Mucosa of descending colon (tissue), 3 donors: ENCODE data around the gene ADPRHL1. TPM values are rescaled to one million over a fixed set of nuclear protein-coding genes. Genes with fewer than 3 reads are reported as not detected.

Experiments
- ATAC-seq: fragments of 200-7000 bp; cut with Tn5 transposase; one replicate; pipeline ENCODE4 v1.9.1; 2020; ENCODE audit warnings: mild to moderate bottlenecking, moderate library complexity
- DNase-seq, 3 donors: peaks; one replicate each; pipeline ENCODE4 v3.0.0-alpha.2; 2020
- H3K36me3 ChIP-seq: fragments of 200-600 bp; one replicate; pipeline ENCODE4 v1.8.0; 2021; ENCODE audit warnings: low read depth, mild to moderate bottlenecking
- H3K4me1 ChIP-seq: fragments of 200-600 bp; one replicate; pipeline ENCODE4 v1.8.0; 2021; ENCODE audit warnings: low read depth, mild to moderate bottlenecking
- H3K4me3 ChIP-seq: fragments of 200-600 bp; one replicate; pipeline ENCODE4 v1.8.0; 2021; ENCODE audit warnings: mild to moderate bottlenecking
- H3K9me3 ChIP-seq: fragments of 200-600 bp; one replicate; pipeline ENCODE4 v1.8.0; 2021; ENCODE audit warnings: mild to moderate bottlenecking
- intact Hi-C, 2 donors: fragments of 100-400 bp; cut with DNase I in 1 of 2; cut with micrococcal nuclease in 1 of 2; formaldehyde crosslinking; loops; one replicate each; pipeline versions ENCODE4 v1.11.0 to v1.11.1; 2022; cut with DNase I, micrococcal nuclease
- total RNA-seq, 3 donors: library from RNA; stranded (reverse); fragmentation: NEBNext Ultra II Directional in 2 of 3; extraction: Animal tissue kit (Norgen Biotek cat#: 25700) in 2 of 3; gene quantifications; one replicate each; pipeline versions ENCODE4 v1.2.1 to v1.2.4, GENCODE V29; 2021 to 2023
- TF ChIP-seq, protein P1 (sequence below): fragments of 200-600 bp; IDR thresholded peaks from one replicate; pipeline ENCODE4 v1.8.0; 2022; ENCODE audit warnings: antibody characterized with exemption, mild to moderate bottlenecking
- donor health status: DM: no; HTN: no; CAD: no; lungs with moderate emphysema.
- donor health status: DM: no; HTN: no; CAD: no.
- donor health status: DM: no; HTN: yes; CAD: no.

ADPRHL1 gene
- total RNA-seq, 3 donors from 2014 or later = 5.1 to 9.2 (median 7.1) TPM

DNA sequence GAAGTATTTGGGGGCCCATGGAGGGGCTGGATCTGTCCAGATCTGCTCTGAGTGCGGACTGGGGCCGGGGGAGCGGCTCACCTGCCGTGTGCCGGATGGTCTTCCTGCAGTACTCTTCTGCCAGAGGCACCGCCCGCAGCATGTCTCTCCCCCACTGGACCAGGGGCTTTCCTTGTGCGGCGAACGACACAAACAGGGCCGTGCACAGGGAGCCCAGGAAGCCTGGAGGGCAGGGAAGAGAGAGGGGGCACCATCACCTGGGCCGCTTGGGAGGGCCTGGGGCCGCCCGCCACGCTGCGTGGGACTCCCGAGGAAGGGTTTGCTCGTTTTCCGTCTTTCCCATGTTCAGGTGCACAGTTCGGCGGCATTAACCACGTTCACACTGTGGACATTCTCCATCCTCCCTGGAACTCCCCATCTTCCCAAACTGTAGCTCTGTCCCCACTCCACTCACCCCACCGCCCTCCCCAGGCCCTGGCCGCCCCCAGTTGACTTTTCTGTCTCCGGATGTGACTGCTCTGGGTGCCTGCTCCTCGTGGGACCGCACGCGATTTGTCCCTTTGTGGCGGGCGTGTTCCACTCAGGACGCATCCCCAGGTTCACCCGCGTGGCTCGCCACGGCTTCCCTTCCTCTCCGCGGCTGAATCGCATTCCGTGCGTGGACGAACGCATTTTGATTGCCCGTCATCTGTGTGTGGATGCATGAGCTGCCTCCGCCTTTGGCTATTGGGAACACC is 24.2 kb downstream of the ADPRHL1 start:
- H3K4me3 ChIP-seq = no peak overlapping the region
- no peaks in the 10 kb centered on the region for H3K36me3 ChIP-seq
- no peaks in the 10 kb centered on the region for H3K9me3 ChIP-seq
- TF ChIP-seq, protein P1, sequence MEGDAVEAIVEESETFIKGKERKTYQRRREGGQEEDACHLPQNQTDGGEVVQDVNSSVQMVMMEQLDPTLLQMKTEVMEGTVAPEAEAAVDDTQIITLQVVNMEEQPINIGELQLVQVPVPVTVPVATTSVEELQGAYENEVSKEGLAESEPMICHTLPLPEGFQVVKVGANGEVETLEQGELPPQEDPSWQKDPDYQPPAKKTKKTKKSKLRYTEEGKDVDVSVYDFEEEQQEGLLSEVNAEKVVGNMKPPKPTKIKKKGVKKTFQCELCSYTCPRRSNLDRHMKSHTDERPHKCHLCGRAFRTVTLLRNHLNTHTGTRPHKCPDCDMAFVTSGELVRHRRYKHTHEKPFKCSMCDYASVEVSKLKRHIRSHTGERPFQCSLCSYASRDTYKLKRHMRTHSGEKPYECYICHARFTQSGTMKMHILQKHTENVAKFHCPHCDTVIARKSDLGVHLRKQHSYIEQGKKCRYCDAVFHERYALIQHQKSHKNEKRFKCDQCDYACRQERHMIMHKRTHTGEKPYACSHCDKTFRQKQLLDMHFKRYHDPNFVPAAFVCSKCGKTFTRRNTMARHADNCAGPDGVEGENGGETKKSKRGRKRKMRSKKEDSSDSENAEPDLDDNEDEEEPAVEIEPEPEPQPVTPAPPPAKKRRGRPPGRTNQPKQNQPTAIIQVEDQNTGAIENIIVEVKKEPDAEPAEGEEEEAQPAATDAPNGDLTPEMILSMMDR = no peak
- DNase-seq (no peak), ATAC-seq (no peak)
- intact Hi-C loops = no loop called here
- no peaks in the 10 kb centered on the region for H3K4me1 ChIP-seq

DNA sequence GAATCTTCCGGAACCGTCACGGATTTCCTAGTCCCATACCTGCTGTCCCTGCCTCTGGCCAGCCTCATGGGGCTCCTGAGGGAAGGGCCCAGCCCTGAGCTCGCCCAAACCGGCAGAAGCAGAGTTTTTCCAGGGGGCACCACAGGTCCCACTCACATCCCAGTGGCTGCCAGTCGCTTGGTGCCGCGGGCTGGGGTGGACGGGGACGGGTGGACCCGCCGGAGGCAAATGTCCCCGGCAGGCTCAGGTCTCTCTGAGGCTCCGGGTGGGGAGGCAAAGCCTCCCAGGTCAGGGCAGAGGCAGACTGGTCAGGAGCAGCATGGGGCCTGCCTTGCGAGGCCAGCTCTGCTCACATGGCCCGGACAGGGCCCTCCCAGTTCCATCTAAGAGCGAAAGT is 24.8 kb downstream of the ADPRHL1 start:
- TF ChIP-seq, protein P1 = no peak
- no peaks in the 10 kb centered on the region for H3K36me3 ChIP-seq
- H3K4me1 ChIP-seq = no peaks in the 10 kb centered on the region
- no peaks in the 10 kb centered on the region for H3K9me3 ChIP-seq
- DNase-seq = no peak
- ATAC-seq = no peak
- intact Hi-C loops = no loop called here
- H3K4me3 ChIP-seq = no peak overlapping the region

DNA sequence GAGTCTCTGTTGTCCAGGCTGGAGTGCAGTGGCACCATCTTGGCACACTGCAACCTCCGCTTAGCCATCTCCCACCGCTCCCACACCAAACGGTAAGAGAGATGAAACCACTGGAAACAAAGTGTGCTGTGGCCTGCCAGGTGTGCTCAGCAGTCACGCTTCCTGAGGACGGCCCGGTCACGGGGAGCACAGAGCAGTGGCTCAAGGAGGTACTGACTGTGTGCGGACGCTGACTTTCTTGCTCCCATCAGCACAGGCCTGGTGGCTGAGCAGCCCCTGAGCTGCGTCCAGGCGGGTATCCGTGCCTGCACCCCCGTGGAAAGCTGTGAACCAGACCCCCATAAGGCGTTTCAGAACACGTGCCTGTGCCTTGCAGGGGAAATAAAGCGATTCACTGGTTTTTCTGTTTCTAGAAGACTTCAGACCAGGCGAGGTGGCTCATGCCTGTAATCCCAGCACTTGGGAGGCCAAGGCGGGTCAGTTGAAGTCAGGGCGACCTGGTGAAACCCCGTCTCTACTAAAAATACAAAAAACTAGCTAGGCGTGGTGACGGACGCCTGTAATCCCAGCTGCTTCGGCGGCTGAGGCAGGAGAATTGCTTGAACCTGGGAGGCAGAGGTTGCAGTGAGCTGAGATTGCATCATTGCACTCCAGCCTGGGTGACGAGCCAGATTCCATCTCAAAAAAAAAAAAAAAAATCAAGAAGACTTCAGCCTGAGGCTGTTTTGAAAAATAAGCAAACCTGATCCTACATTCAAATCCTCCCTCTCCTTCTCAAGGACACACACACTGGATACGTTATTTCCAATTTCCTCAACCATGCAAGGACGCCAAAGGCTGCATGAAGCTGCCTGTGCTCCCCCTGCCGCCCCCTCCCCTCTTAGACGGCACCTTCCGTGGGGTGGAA is 25.5 kb downstream of the ADPRHL1 start:
- H3K4me3 ChIP-seq = no peak overlapping the region
- TF ChIP-seq, protein P1 = no peak
- no peaks in the 10 kb centered on the region for H3K36me3 ChIP-seq
- ATAC-seq (no peak), DNase-seq (no peak)
- H3K9me3 ChIP-seq = no peaks in the 10 kb centered on the region
- intact Hi-C loops = no loop called here
- no peaks in the 10 kb centered on the region for H3K4me1 ChIP-seq

DNA sequence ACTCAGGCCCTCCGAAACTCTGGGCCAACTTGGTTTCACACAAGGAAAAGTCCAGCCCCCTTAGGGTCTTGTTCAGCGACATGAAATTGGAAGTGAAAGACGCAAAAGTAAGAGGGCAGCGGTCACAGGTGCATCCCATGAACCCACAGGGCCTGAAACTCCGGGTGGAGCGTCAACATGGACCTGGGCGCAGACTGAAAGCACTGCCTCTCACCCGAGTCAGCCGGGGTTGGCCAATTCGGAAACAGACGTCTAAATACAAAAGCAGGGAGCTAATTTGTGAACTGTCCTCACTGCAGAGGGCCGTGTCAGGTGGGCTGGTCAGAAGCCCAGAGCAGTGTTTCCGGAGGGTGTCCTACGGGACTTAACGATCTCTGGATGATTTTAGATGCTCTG is 26.7 kb downstream of the ADPRHL1 start:
- no peak for DNase-seq
- H3K9me3 ChIP-seq = no peaks in the 10 kb centered on the region
- intact Hi-C loops = no loop called here
- H3K4me3 ChIP-seq = no peak overlapping the region
- H3K36me3 ChIP-seq = no peaks in the 10 kb centered on the region
- ATAC-seq = no peak
- no peaks in the 10 kb centered on the region for H3K4me1 ChIP-seq
- TF ChIP-seq, protein P1 = no peak

DNA sequence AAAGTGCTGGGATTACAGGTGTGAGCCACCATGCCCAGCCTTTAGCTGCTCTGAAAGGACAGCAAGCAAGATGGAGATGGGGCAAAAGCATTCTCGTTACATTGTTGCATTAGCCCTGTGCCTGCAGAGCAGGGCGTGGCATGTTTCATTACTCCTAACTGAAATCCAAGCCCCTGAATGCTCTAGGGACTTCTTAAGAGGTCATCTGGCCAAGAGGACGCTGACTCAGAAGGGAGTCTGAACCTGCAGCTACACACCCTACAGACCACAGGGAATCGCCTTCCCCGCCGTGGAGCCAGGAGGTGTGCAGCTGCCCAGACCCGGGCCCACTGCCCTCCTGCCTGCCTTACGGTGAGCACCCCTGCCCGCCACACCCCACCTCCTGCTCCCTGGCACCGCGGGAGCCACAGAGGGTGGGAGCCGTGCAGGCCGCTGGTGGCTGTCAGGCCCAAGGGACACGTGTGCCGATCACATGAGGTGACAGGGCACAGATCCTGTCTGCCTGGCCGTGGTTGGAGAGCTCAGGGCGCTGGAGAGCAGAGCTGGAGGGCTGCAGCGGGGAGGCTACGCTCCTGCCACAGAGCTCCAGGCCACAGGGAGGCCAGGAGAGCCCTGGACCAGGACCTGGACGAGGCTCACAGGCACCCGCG is 27.2 kb downstream of the ADPRHL1 start:
- ATAC-seq = no peak
- TF ChIP-seq, protein P1 = no peak
- no peak for DNase-seq

More for the DNA sequence above, 27.2 kb downstream of the ADPRHL1 start:
- Histone ChIP-seq H3K4me1 (no peaks in the 10 kb centered on the region), H3K4me3 (no peak overlapping the region), H3K36me3 (no peaks in the 10 kb centered on the region), H3K9me3 (no peaks in the 10 kb centered on the region)
- intact Hi-C loops = no loop called here
